ENCODE measurements around the gene RFT1. TPM values are rescaled to one million over a fixed set of nuclear protein-coding genes. Genes with fewer than 3 reads are reported as not detected.

Gene RFT1
- total RNA-seq, 1 donor, result 11.9 TPM

- Histone ChIP-seq H3K4me1 (ENCODE audit: insufficient read depth, low read length) (peaks cover 11% of the 10 kb centered on the region), H4K20me1 (ENCODE audit: insufficient read depth, low read length) (no peaks in the 10 kb centered on the region), H3K27me3 (ENCODE audit: insufficient read depth, low read length) (no peaks in the 10 kb centered on the region), H3K4me2 (ENCODE audit: insufficient read depth, low read length) (no peak overlapping the region), H2AFZ (ENCODE audit: low read length) (no peak overlapping the region), H3K36me3 (ENCODE audit: insufficient read depth, low read length) (no peaks in the 10 kb centered on the region), H3K79me2 (ENCODE audit: insufficient read depth, low read length) (no peaks in the 10 kb centered on the region), H3K27ac (ENCODE audit: low read depth, low read length) (no peak overlapping the region), H3K4me3 (ENCODE audit: insufficient read depth, low read length) (no peak overlapping the region), H3K9me3 (ENCODE audit: low read depth, low read length) (no peaks in the 10 kb centered on the region)
- no peak for TF ChIP-seq CTCF (IDR thresholded peaks at IDR 0.05; ENCODE audit: extremely low read depth, low read depth, low read length)
- DNase-seq (ENCODE audit: insufficient read length, low spot score, missing footprints), result no peak
These were observed 50.3 kb downstream of the RFT1 start for GRCh38 chr3:53079791-53080555.

DNA sequence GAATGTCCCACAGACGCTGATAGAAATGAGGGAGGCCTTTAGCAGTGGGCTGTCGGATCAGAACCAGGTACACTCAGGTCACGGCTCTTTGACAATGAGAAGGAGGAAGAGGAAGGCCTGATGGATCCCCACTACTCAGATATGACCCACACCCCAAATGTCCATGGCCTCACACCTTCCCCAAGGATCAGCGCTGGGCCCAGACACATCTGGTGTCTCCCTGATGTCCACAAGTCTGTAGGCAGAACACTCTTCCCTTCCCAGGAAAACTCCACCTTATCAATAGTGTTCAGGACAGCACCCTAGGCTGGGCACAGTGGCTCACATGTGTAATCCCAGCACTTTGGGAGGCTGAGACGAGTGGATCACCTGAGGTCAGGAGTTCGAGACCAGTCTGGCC, 51.1 kb downstream of the RFT1 start:
- Histone ChIP-seq H3K4me2 (ENCODE audit: insufficient read depth, low read length) (no peak overlapping the region), H3K9me3 (ENCODE audit: low read depth, low read length) (no peaks in the 10 kb centered on the region), H4K20me1 (ENCODE audit: insufficient read depth, low read length) (no peaks in the 10 kb centered on the region), H3K36me3 (ENCODE audit: insufficient read depth, low read length) (no peaks in the 10 kb centered on the region), H3K4me1 (ENCODE audit: insufficient read depth, low read length) (peaks cover 8% of the 10 kb centered on the region), H3K27ac (ENCODE audit: low read depth, low read length) (no peak overlapping the region), H2AFZ (ENCODE audit: low read length) (no peak overlapping the region), H3K27me3 (ENCODE audit: insufficient read depth, low read length) (no peaks in the 10 kb centered on the region), H3K79me2 (ENCODE audit: insufficient read depth, low read length) (no peaks in the 10 kb centered on the region), H3K4me3 (ENCODE audit: insufficient read depth, low read length) (no peak overlapping the region)
- TF ChIP-seq CTCF (IDR thresholded peaks at IDR 0.05; ENCODE audit: extremely low read depth, low read depth, low read length), result no peak
- DNase-seq (ENCODE audit: insufficient read length, low spot score, missing footprints), result no peak

DNA sequence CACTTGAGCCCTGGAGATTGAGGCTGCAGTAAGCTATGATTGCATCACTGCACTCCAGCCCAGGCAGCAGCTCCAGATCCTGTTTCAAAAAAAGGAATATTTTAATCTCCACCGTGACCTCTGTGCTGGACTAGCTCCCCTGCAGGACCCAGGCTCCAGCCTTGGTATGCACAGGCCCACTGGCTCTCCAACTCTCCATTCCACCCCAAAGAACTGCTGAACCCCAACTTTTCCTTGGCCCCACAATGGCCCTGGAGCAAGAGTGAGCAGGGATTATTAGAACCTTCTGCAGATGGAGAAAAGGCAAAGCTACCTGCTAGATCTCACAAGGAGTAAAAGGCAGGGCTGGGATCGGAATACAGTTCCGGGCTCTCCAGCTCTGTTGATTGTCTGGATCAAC, 51.6 kb downstream of the RFT1 start:
- no peak for TF ChIP-seq CTCF (IDR thresholded peaks at IDR 0.05; ENCODE audit: extremely low read depth, low read depth, low read length)
- Histone ChIP-seq H3K27me3 (ENCODE audit: insufficient read depth, low read length) (no peaks in the 10 kb centered on the region), H3K4me1 (ENCODE audit: insufficient read depth, low read length) (peaks cover 3% of the 10 kb centered on the region), H3K36me3 (ENCODE audit: insufficient read depth, low read length) (no peaks in the 10 kb centered on the region), H3K9me3 (ENCODE audit: low read depth, low read length) (no peaks in the 10 kb centered on the region), H3K27ac (ENCODE audit: low read depth, low read length) (no peak overlapping the region), H3K4me3 (ENCODE audit: insufficient read depth, low read length) (no peak overlapping the region), H4K20me1 (ENCODE audit: insufficient read depth, low read length) (no peaks in the 10 kb centered on the region), H3K4me2 (ENCODE audit: insufficient read depth, low read length) (no peak overlapping the region), H3K79me2 (ENCODE audit: insufficient read depth, low read length) (no peaks in the 10 kb centered on the region), H2AFZ (ENCODE audit: low read length) (no peak overlapping the region)
- DNase-seq (ENCODE audit: insufficient read length, low spot score, missing footprints), result no peak

GRCh38 chr3:53077476-53078220, 52.6 kb downstream of the RFT1 start:
- no peak for TF ChIP-seq CTCF (IDR thresholded peaks at IDR 0.05; ENCODE audit: extremely low read depth, low read depth, low read length)
- Histone ChIP-seq H3K27ac (ENCODE audit: low read depth, low read length) (no peak overlapping the region), H3K4me3 (ENCODE audit: insufficient read depth, low read length) (no peak overlapping the region), H3K4me1 (ENCODE audit: insufficient read depth, low read length) (peaks cover 2% of the 10 kb centered on the region), H3K79me2 (ENCODE audit: insufficient read depth, low read length) (no peaks in the 10 kb centered on the region), H3K4me2 (ENCODE audit: insufficient read depth, low read length) (no peak overlapping the region), H3K27me3 (ENCODE audit: insufficient read depth, low read length) (no peaks in the 10 kb centered on the region), H4K20me1 (ENCODE audit: insufficient read depth, low read length) (no peaks in the 10 kb centered on the region), H3K9me3 (ENCODE audit: low read depth, low read length) (no peaks in the 10 kb centered on the region), H2AFZ (ENCODE audit: low read length) (no peak overlapping the region), H3K36me3 (ENCODE audit: insufficient read depth, low read length) (no peaks in the 10 kb centered on the region)
- DNase-seq (ENCODE audit: insufficient read length, low spot score, missing footprints), result no peak

All from osteoblast (primary cell).